NB4 (cell line): ENCODE data around the gene OTC.

ENCODE experiments used
- DNase-seq: peaks from one replicate; pipeline ENCODE4 v3.0.0; 2010; ENCODE audit warnings: low read depth
- H3K4me3 ChIP-seq: one replicate; pipeline ENCODE4 v1.5.1; 2011; ENCODE audit warnings: mild to moderate bottlenecking, low read depth, low read length, moderate library complexity
- MAX ChIP-seq: IDR thresholded peaks from 2 replicates; pipeline ENCODE4 v1.6.1; 2011; ENCODE audit warnings: low read depth, low read length
- MYC ChIP-seq: IDR thresholded peaks from 2 replicates; pipeline ENCODE4 v1.6.1; 2011; ENCODE audit warnings: low read depth, low read length
- POLR2A ChIP-seq: IDR thresholded peaks from 2 replicates; pipeline ENCODE4 v1.6.1; 2011; ENCODE audit warnings: mild to moderate bottlenecking; ENCODE audit not compliant: insufficient read length; ENCODE audit errors: extremely low read depth
- TF ChIP-seq, protein P1 (sequence below): IDR thresholded peaks from one replicate; pipeline ENCODE4 v1.5.1; 2012; ENCODE audit warnings: low read depth, low read length

OTC gene

DNA sequence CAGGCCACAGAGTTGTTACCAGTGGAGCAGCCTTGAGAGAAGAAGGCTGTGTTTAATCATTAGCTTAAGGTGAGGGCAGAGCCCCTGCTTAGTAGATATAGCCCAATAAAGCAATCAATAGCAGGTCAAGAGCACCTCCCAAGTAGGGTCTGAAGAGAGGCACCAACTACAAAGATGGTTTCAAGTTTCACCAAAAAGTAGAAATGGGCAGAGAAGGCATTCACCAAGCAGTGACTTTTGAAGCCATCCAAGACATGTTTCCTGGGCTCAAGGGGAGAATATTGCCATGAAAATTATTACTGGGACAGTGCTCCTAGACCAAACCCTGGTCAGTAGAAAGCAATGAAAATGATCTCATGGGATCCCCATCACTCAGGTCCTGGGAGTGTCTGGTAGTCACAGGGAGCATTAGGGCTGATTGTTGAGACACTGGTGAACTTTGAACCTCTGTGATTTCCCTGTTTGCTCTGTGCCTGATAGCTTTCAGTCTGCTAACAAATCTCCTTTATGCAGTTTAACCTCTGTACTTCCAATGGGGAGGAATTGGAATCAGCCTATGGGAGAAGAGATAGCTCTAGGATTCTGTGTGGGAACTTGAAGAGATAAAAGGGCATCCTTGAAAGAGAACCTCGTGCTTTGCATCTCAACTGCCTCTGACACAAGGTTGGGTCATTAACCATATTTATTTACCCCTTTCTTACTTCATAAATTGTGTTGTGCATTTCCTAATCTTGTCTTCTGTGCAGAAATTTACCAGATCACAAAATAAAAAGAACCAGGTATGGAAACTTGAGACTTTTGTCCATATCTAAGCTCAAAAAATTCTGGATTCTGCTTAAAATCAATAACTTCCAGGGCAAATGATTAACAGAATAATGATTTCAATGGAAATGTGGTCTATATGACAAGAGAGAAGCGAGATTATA lies 9.3 kb upstream of the OTC start:
- no peak for DNase-seq
- no peak for TF ChIP-seq POLR2A
- TF ChIP-seq MYC: no peak
- TF ChIP-seq MAX: no peak
- TF ChIP-seq, protein P1, sequence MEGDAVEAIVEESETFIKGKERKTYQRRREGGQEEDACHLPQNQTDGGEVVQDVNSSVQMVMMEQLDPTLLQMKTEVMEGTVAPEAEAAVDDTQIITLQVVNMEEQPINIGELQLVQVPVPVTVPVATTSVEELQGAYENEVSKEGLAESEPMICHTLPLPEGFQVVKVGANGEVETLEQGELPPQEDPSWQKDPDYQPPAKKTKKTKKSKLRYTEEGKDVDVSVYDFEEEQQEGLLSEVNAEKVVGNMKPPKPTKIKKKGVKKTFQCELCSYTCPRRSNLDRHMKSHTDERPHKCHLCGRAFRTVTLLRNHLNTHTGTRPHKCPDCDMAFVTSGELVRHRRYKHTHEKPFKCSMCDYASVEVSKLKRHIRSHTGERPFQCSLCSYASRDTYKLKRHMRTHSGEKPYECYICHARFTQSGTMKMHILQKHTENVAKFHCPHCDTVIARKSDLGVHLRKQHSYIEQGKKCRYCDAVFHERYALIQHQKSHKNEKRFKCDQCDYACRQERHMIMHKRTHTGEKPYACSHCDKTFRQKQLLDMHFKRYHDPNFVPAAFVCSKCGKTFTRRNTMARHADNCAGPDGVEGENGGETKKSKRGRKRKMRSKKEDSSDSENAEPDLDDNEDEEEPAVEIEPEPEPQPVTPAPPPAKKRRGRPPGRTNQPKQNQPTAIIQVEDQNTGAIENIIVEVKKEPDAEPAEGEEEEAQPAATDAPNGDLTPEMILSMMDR: no peak
- no peak overlapping the region for H3K4me3 ChIP-seq

- no peak overlapping the region for H3K4me3 ChIP-seq
- DNase-seq: no peak
- TF ChIP-seq, protein P1: no peak
- no peak for TF ChIP-seq MAX
- TF ChIP-seq MYC: no peak
- no peak for TF ChIP-seq POLR2A
Measured at GRCh38 chrX:38346150-38346549, 6.3 kb upstream of the OTC start.

DNA sequence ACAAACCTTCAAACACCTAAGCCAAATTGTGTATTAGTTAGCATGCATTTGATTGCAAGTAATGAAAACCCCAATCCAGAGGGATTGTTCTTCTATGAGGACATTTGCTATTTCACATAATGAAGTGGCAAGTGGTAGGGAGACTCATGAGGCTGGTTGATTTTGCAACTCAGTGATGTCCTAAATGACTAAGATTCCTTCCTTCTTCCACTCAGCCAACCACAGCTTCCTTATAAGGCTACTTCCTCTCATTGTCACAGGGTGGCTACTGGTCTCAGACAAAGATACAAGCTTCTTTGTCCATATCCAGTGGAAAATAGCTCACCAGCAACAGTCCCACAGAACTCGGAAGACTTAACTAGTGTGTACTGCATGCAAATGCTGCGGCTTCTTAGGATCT lies 5.3 kb upstream of the OTC start:
- TF ChIP-seq, protein P1: no peak
- no peak for TF ChIP-seq POLR2A
- no peak for TF ChIP-seq MAX
- TF ChIP-seq MYC: no peak
- DNase-seq: peak; percentile 86
- no peak overlapping the region for H3K4me3 ChIP-seq

GRCh38 chrX:38351346-38351745 lies 1.1 kb upstream of the OTC start:
- TF ChIP-seq POLR2A (no peak), MAX (no peak), MYC (no peak)
- TF ChIP-seq, protein P1: no peak
- no peak overlapping the region for H3K4me3 ChIP-seq
- no peak for DNase-seq

DNA sequence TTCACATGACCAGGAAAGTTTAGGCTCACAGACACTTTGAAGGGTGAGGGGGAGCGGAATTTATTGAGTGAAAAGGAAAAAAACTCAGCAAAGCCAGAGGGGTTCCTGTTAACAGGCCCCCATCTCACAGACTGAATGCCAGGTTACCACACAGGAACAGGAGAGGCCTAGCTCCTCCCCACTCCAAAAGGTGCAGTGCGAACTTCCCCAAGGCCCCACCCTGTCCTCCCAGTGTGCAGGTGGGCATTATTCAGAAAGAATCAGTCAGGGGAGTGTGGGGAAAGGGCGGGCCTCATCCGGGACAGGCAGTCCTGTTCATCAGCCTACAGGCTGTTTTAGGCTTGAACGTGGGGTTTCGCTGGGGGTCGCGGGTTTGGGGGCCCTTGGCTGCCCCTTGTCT lies 4.0 kb downstream of the OTC start:
- no peak for DNase-seq
- TF ChIP-seq MYC: no peak
- TF ChIP-seq POLR2A: no peak
- no peak overlapping the region for H3K4me3 ChIP-seq

DNA sequence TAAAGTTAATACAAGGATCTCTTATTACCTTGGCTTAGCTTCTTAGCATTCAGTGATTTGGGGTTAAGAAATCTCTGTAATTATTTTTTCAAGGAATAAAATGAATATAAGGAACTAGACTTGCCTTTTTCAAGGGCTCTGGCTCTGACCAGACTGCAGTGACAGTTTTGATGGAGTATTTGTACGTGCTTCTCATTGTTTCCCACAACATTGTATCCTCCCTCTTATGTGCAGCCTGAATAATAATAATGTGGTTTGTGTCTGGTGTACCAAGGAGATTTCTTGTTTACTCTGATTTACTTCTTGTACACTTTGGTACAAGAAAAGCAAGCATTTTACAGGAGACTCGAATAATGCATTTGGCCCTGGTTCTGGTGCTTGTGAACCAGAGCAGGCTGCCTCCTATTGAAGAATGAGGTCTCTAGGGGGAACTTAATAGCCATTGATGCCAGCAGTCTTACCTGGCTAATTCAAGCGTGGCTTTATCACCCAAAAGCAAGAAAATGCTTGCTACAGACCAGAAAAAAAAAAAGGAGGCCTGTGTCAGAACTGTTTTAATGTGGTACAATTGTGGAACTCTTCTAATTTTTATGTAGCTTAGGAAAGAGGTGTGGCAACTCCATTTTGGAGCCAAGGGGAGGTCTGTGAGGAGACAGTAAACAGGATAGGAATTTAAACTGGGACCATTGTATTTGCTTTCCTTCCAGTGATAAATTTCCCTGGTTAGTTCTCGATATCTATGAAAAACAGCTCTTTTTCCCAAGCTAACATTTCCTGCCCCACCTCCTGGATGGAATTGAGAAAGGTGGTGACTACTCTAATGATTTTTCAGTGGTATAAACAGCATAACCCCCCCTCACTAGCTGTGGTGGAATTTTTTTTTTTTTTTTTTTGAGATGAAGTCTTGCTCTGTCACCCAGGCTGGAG lies 5.6 kb downstream of the OTC start:
- no peak for DNase-seq
- no peak for TF ChIP-seq POLR2A
- TF ChIP-seq MAX: no peak
- no peak for TF ChIP-seq MYC
- TF ChIP-seq, protein P1: no peak
- H3K4me3 ChIP-seq: no peak overlapping the region
